ENCODE results near the gene TEX14.

DNA sequence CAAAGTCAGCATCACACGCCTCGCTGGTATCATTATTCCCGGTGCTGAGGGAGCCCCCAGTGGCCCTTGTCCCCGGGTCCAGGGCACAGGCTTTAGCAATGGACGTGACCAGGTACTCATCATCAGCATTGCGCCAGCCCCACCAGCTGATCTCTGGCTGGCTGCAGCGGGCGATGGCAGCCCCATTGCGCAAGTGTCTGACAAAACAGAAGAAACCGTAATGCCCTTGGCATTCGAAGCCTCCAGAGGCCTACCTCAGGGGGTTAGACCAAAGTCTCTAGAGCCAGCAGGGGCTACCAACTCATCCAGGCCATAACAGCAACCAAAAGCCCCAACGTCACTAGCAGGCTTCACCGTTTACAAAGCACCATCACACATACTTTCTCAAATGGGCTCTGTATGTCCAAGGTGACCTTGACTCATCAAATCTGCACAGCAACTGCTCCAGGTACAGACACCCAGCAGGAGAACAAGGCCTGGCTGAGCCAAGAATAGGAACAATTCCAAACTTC, 184.7 kb downstream of the TEX14 start:
- no peak for TF ChIP-seq POLR2A (IDR thresholded peaks at IDR 0.05)
- TF ChIP-seq, protein P1, sequence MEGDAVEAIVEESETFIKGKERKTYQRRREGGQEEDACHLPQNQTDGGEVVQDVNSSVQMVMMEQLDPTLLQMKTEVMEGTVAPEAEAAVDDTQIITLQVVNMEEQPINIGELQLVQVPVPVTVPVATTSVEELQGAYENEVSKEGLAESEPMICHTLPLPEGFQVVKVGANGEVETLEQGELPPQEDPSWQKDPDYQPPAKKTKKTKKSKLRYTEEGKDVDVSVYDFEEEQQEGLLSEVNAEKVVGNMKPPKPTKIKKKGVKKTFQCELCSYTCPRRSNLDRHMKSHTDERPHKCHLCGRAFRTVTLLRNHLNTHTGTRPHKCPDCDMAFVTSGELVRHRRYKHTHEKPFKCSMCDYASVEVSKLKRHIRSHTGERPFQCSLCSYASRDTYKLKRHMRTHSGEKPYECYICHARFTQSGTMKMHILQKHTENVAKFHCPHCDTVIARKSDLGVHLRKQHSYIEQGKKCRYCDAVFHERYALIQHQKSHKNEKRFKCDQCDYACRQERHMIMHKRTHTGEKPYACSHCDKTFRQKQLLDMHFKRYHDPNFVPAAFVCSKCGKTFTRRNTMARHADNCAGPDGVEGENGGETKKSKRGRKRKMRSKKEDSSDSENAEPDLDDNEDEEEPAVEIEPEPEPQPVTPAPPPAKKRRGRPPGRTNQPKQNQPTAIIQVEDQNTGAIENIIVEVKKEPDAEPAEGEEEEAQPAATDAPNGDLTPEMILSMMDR (IDR thresholded peaks at IDR 0.05) = no peak
- no peak for TF ChIP-seq POLR2AphosphoS5 (IDR thresholded peaks at IDR 0.05)
